Neural cell (in vitro differentiated cells): ENCODE measurements around the gene ITPKB. TPM values are rescaled to one million over a fixed set of nuclear protein-coding genes. Genes with fewer than 3 reads are reported as not detected.

ENCODE experiments used
- H2AFZ ChIP-seq: fragments of 200-600, 300-800 bp; sonication (generic), shearing (Covaris generic); 2 replicates; pipeline ENCODE4 v1.6.0; 2014; ENCODE audit warnings: low read depth, mild to moderate bottlenecking, antibody characterized with exemption, low read length, moderate library complexity
- H3F3A ChIP-seq: fragments of 200-600 bp; shearing (Covaris generic); 2 replicates; pipeline ENCODE4 v1.6.1; 2016; ENCODE audit warnings: mild to moderate bottlenecking, moderate library complexity, mixed read lengths, antibody characterized with exemption, low read length; ENCODE audit not compliant: insufficient read depth, poor library complexity, severe bottlenecking
- H3K27ac ChIP-seq: fragments of 200-600, 300-800 bp; sonication (generic), shearing (Covaris generic); 2 replicates; pipeline ENCODE4 v1.5.1; 2014; ENCODE audit warnings: mild to moderate bottlenecking, low read length, moderate library complexity
- H3K27me3 ChIP-seq: fragments of 300-800, 200-600 bp; sonication (generic), shearing (Covaris generic); 2 replicates; pipeline ENCODE4 v1.6.0; 2014; ENCODE audit warnings: mild to moderate bottlenecking, low read depth, low read length, moderate library complexity; ENCODE audit not compliant: insufficient read depth
- H3K36me3 ChIP-seq: fragments of 300-800, 200-600 bp; sonication (generic), shearing (Covaris generic); 2 replicates; pipeline ENCODE4 v1.5.1; 2014; ENCODE audit warnings: mild to moderate bottlenecking, antibody characterized with exemption, low read length, moderate library complexity; ENCODE audit not compliant: insufficient read depth
- H3K4me2 ChIP-seq: fragments of 300-800, 200-600 bp; sonication (generic), shearing (Covaris generic); 2 replicates; pipeline ENCODE4 v1.6.0; 2014; ENCODE audit warnings: mild to moderate bottlenecking, low read length
- H3K4me3 ChIP-seq: fragments of 300-800, 200-600 bp; sonication (generic), shearing (Covaris generic); 2 replicates; pipeline ENCODE4 v1.5.1; 2014; ENCODE audit warnings: mild to moderate bottlenecking, low read length, moderate library complexity
- H3K79me2 ChIP-seq: fragments of 200-600 bp; shearing (Covaris generic); replicated peaks from 2 replicates; pipeline ENCODE4 v1.6.0; 2014; ENCODE audit warnings: mild to moderate bottlenecking, low read length, moderate library complexity; ENCODE audit not compliant: insufficient read depth
- H3K9ac ChIP-seq: fragments of 300-800, 200-600 bp; sonication (generic), shearing (Covaris generic); 2 replicates; pipeline ENCODE4 v1.6.1; 2016; ENCODE audit warnings: mild to moderate bottlenecking, low read length, mixed read lengths
- H3K9me2 ChIP-seq: fragments of 200-600 bp; shearing (Covaris generic); 2 replicates; pipeline ENCODE4 v1.6.1; 2016; ENCODE audit warnings: mild to moderate bottlenecking, low read length, mixed read lengths; ENCODE audit not compliant: insufficient read depth
- H3K9me3 ChIP-seq: fragments of 200-600, 300-800 bp; sonication (generic), shearing (Covaris generic); 2 replicates; pipeline ENCODE4 v1.6.1; 2016; ENCODE audit warnings: mild to moderate bottlenecking, mixed run types, low read length, moderate library complexity, mixed read lengths
- H4K20me1 ChIP-seq: fragments of 200-600 bp; shearing (Covaris generic); 2 replicates; pipeline ENCODE4 v1.6.1; 2016; ENCODE audit warnings: mild to moderate bottlenecking, mixed run types; ENCODE audit not compliant: insufficient read depth
- CTCF ChIP-seq: fragments of 450-650 bp; IDR thresholded peaks from 2 replicates; pipeline ENCODE4 v1.5.1; 2014; ENCODE audit warnings: antibody characterized with exemption, mild to moderate bottlenecking, moderate library complexity; ENCODE audit not compliant: poor library complexity, severe bottlenecking
- EP300 ChIP-seq: fragments of 450-650 bp; conservative IDR thresholded peaks from 2 replicates; pipeline ENCODE4 v1.6.1; 2014; ENCODE audit warnings: antibody characterized with exemption, mild to moderate bottlenecking, moderate library complexity; ENCODE audit not compliant: poor library complexity, severe bottlenecking
- EZH2 ChIP-seq: fragments of 200-600, 300-800 bp; shearing (Covaris generic), sonication (generic); IDR thresholded peaks from 2 replicates; pipeline ENCODE4 v1.6.1; 2014; ENCODE audit warnings: antibody characterized with exemption, low read length, borderline replicate concordance, mild to moderate bottlenecking; ENCODE audit not compliant: insufficient read depth, poor library complexity, severe bottlenecking
- MXI1 ChIP-seq: fragments of 450-650 bp; conservative IDR thresholded peaks from 2 replicates; pipeline ENCODE4 v1.6.1; 2014; ENCODE audit warnings: antibody characterized with exemption, mild to moderate bottlenecking; ENCODE audit not compliant: poor library complexity, severe bottlenecking
- POLR2AphosphoS5 ChIP-seq: IDR thresholded peaks from 2 replicates; pipeline ENCODE4 v1.6.1; 2012
- RAD21 ChIP-seq: fragments of 450-650 bp; conservative IDR thresholded peaks from 2 replicates; pipeline ENCODE4 v1.6.1; 2014; ENCODE audit warnings: antibody characterized with exemption, mild to moderate bottlenecking, moderate library complexity
- SMC3 ChIP-seq: fragments of 450-650 bp; conservative IDR thresholded peaks from 2 replicates; pipeline ENCODE4 v1.6.1; 2014; ENCODE audit warnings: antibody characterized with exemption, mild to moderate bottlenecking, moderate library complexity; ENCODE audit not compliant: poor library complexity
- TAF1 ChIP-seq: IDR thresholded peaks from 2 replicates; pipeline ENCODE4 v1.6.1; 2012; ENCODE audit warnings: low read depth
- polyA plus RNA-seq: library from polyadenylated mRNA; depleted of rRNA; stranded (reverse); fragments of >200 nt; gene quantifications from 2 replicates; pipeline ENCODE4 v1.2.3, GENCODE V29; 2014

Gene ITPKB
- polyA plus RNA-seq, 1 donor from 2014 or later: 0.19 TPM

GRCh38 chr1:226663327-226663704 is 75.8 kb downstream of the ITPKB start:
- Histone ChIP-seq H3K9ac (no peak overlapping the region), H3K4me3 (no peak overlapping the region), H3K36me3 (no peaks in the 10 kb centered on the region), H3K4me2 (no peak overlapping the region), H2AFZ (no peak overlapping the region), H3K9me3 (no peaks in the 10 kb centered on the region), H3K9me2 (no peaks in the 10 kb centered on the region), H4K20me1 (no peaks in the 10 kb centered on the region), H3K27me3 (no peaks in the 10 kb centered on the region), H3F3A (no peaks in the 10 kb centered on the region), H3K79me2 (no peaks in the 10 kb centered on the region), H3K27ac (no peak overlapping the region)
- no peak for TF ChIP-seq MXI1
- no peak for TF ChIP-seq SMC3
- no peak for TF ChIP-seq EZH2
- TF ChIP-seq CTCF: no peak
- no peak for TF ChIP-seq TAF1
- no peak for TF ChIP-seq EP300
- TF ChIP-seq POLR2AphosphoS5: no peak
- no peak for TF ChIP-seq RAD21

- H3K4me2 ChIP-seq: no peak overlapping the region
- no peaks in the 10 kb centered on the region for H3K9me3 ChIP-seq
- H2AFZ ChIP-seq: no peak overlapping the region
- no peaks in the 10 kb centered on the region for H3K36me3 ChIP-seq
- no peak for TF ChIP-seq SMC3
- no peaks in the 10 kb centered on the region for H3F3A ChIP-seq
- no peak overlapping the region for H3K27ac ChIP-seq
- no peaks in the 10 kb centered on the region for H4K20me1 ChIP-seq
- H3K9me2 ChIP-seq: no peaks in the 10 kb centered on the region
- no peak overlapping the region for H3K9ac ChIP-seq
- H3K4me3 ChIP-seq: no peak overlapping the region
- H3K79me2 ChIP-seq: no peaks in the 10 kb centered on the region
- H3K27me3 ChIP-seq: no peaks in the 10 kb centered on the region
Measured at GRCh38 chr1:226662642-226663326, 76.3 kb downstream of the ITPKB start.

GRCh38 chr1:226661965-226662364 is 77.1 kb downstream of the ITPKB start:
- Histone ChIP-seq H3K36me3 (no peaks in the 10 kb centered on the region), H3K79me2 (no peaks in the 10 kb centered on the region), H3K4me2 (no peak overlapping the region), H3K27me3 (no peaks in the 10 kb centered on the region), H3K4me3 (no peak overlapping the region), H3K27ac (no peak overlapping the region), H2AFZ (no peak overlapping the region), H3K9ac (no peak overlapping the region), H3K9me3 (no peaks in the 10 kb centered on the region), H3F3A (no peaks in the 10 kb centered on the region), H3K9me2 (no peaks in the 10 kb centered on the region), H4K20me1 (no peaks in the 10 kb centered on the region)
- no peak for TF ChIP-seq EZH2
- no peak for TF ChIP-seq RAD21
- TF ChIP-seq EP300: no peak
- no peak for TF ChIP-seq CTCF
- TF ChIP-seq MXI1: no peak
- TF ChIP-seq POLR2AphosphoS5: no peak
- no peak for TF ChIP-seq SMC3
